Neuronal stem cell (in vitro differentiated cells): ENCODE measurements around the gene TUBA4B.

Experiments used
- DNase-seq: peaks from one replicate; pipeline ENCODE4 v3.0.0-alpha.2; 2013; ENCODE audit warnings: low spot score
- H2AFZ ChIP-seq: one replicate; pipeline ENCODE4 v1.6.1; 2013; ENCODE audit warnings: mild to moderate bottlenecking, low read length, inconsistent platforms
- H2AK5ac ChIP-seq: 2 replicates; pipeline ENCODE4 v1.6.1; 2013; ENCODE audit warnings: low read depth, mild to moderate bottlenecking, inconsistent platforms, low read length, moderate library complexity, mixed read lengths
- H2BK120ac ChIP-seq: 2 replicates; pipeline ENCODE4 v1.6.1; 2013; ENCODE audit warnings: low read depth, mild to moderate bottlenecking, inconsistent platforms, low read length, moderate library complexity, mixed read lengths
- H2BK12ac ChIP-seq: one replicate; pipeline ENCODE4 v1.6.1; 2013; ENCODE audit warnings: low read length, inconsistent platforms
- H2BK15ac ChIP-seq: 2 replicates; pipeline ENCODE4 v1.6.1; 2013; ENCODE audit warnings: mild to moderate bottlenecking, low read length, inconsistent platforms, mixed read lengths
- H2BK5ac ChIP-seq: one replicate; pipeline ENCODE4 v1.6.1; 2013; ENCODE audit warnings: inconsistent platforms, mild to moderate bottlenecking, low read length, moderate library complexity
- H3K14ac ChIP-seq: one replicate; pipeline ENCODE4 v1.6.1; 2013; ENCODE audit warnings: low read length, inconsistent platforms
- H3K18ac ChIP-seq: 2 replicates; pipeline ENCODE4 v1.6.1; 2013; ENCODE audit warnings: low read length, inconsistent platforms
- H3K23ac ChIP-seq: 2 replicates; pipeline ENCODE4 v1.6.1; 2013; ENCODE audit warnings: low read depth, mild to moderate bottlenecking, mixed read lengths, low read length, inconsistent platforms; ENCODE audit not compliant: poor library complexity
- H3K27ac ChIP-seq: replicated peaks from 3 replicates; pipeline ENCODE4 v1.5.1; 2013; ENCODE audit warnings: low read length, inconsistent platforms
- H3K27me3 ChIP-seq, 3 experiments: 2 replicates each; pipeline ENCODE4 v1.6.1; 2013; ENCODE audit warnings: low read length in 3 of 3, mild to moderate bottlenecking in 2 of 3, inconsistent platforms in 1 of 3, low read depth in 1 of 3, mixed read lengths in 1 of 3, moderate library complexity in 1 of 3; ENCODE audit not compliant: control insufficient read depth in 3 of 3, insufficient read depth in 3 of 3
- H3K36me3 ChIP-seq, 2 donors: replicated peaks in 1 of 2; 2 replicates each; pipeline ENCODE4 v1.6.1; 2013; ENCODE audit warnings: low read length in 2 of 2; ENCODE audit not compliant: control insufficient read depth in 2 of 2, insufficient read depth in 2 of 2
- H3K4ac ChIP-seq: 2 replicates; pipeline ENCODE4 v1.6.1; 2013; ENCODE audit warnings: inconsistent platforms, mild to moderate bottlenecking, low read length, moderate library complexity
- H3K4me1 ChIP-seq, 2 donors: 1 replicate in 1 of 2; 2 replicates in 1 of 2; pipeline ENCODE4 v1.6.1; 2013; ENCODE audit warnings: low read length in 2 of 2, low read depth in 1 of 2; ENCODE audit not compliant: control insufficient read depth in 2 of 2, insufficient read depth in 1 of 2
- H3K4me2 ChIP-seq: one replicate; pipeline ENCODE4 v1.6.1; 2013; ENCODE audit warnings: mild to moderate bottlenecking, low read length, inconsistent platforms; ENCODE audit not compliant: insufficient read depth, poor library complexity, severe bottlenecking
- H3K4me3 ChIP-seq, 2 donors: 2 replicates each; pipeline ENCODE4 v1.5.1; 2013; ENCODE audit warnings: low read length in 2 of 2, mild to moderate bottlenecking in 2 of 2, inconsistent platforms in 1 of 2, moderate library complexity in 1 of 2
- H3K79me1 ChIP-seq: one replicate; pipeline ENCODE4 v1.6.1; 2013; ENCODE audit warnings: low read depth, mild to moderate bottlenecking, inconsistent platforms, low read length, moderate library complexity
- H3K9ac ChIP-seq: one replicate; pipeline ENCODE4 v1.6.1; 2013; ENCODE audit warnings: mild to moderate bottlenecking, low read depth, low read length, inconsistent platforms; ENCODE audit not compliant: poor library complexity
- H3K9me3 ChIP-seq, 2 donors: replicated peaks in 1 of 2; 2 replicates each; pipeline versions ENCODE3 to v1.6.1; 2013; ENCODE audit warnings: low read length in 2 of 2, mild to moderate bottlenecking in 2 of 2, inconsistent platforms in 1 of 2, low read depth in 1 of 2, mixed read lengths in 1 of 2, moderate library complexity in 1 of 2; ENCODE audit not compliant: control insufficient read depth in 2 of 2, insufficient read depth in 1 of 2
- H4K8ac ChIP-seq: one replicate; pipeline ENCODE4 v1.6.1; 2013; ENCODE audit warnings: low read depth, mild to moderate bottlenecking, inconsistent platforms, low read length, moderate library complexity
- H4K91ac ChIP-seq: one replicate; pipeline ENCODE4 v1.6.1; 2013; ENCODE audit warnings: low read length, low read depth, mild to moderate bottlenecking, inconsistent platforms; ENCODE audit not compliant: poor library complexity
- WGBS, 2 donors: extraction: QIAGEN DNeasy Blood & Tissue Kit; methylation state at CpG; one replicate each; pipeline ENCODE4 v1.1.7; 2013; ENCODE audit warnings: missing lambda C conversion rate in 2 of 2, mixed read lengths in 1 of 2; ENCODE audit not compliant: insufficient read length in 2 of 2, insufficient replicate concordance in 1 of 2; ENCODE audit errors: extremely low coverage in 2 of 2; 5-methylcytosine and 5-hydroxymethylcytosine counted together

The TUBA4B gene

GRCh38 chr2:219209236-219210195 is 43.5 kb upstream of the TUBA4B start:
- no peak for DNase-seq
- no peaks in the 10 kb centered on the region for H3K27me3 ChIP-seq
- H3K79me1 ChIP-seq = no peaks in the 10 kb centered on the region
- no peak overlapping the region for H2BK12ac ChIP-seq
- H3K4me1 ChIP-seq = peaks cover 7 to 8% of the 10 kb centered on the region in 2 donors
- no peak overlapping the region for H2BK120ac ChIP-seq
- H3K14ac ChIP-seq = no peak overlapping the region
- no CpG with 5 or more reads among the region's 18 CpGs for WGBS, 2 donors
- H2BK5ac ChIP-seq = no peak overlapping the region
- H2BK15ac ChIP-seq = no peak overlapping the region
- H3K27ac ChIP-seq = no peak overlapping the region
- H3K4ac ChIP-seq = no peak overlapping the region
- H3K9me3 ChIP-seq = peaks cover 0 to 2% of the 10 kb centered on the region in 2 donors
- H2AFZ ChIP-seq = no peak overlapping the region
- no peak overlapping the region for H4K8ac ChIP-seq
- H3K4me2 ChIP-seq = no peak overlapping the region
- peak overlapping the region; percentile 24 for H3K9ac ChIP-seq
- no peak overlapping the region for H4K91ac ChIP-seq
- no peak overlapping the region for H3K4me3 ChIP-seq
- no peak overlapping the region for H3K18ac ChIP-seq
- H3K23ac ChIP-seq = no peak overlapping the region
- no peak overlapping the region for H2AK5ac ChIP-seq
- peaks cover 47 to 62% of the 10 kb centered on the region in 2 donors for H3K36me3 ChIP-seq

DNA sequence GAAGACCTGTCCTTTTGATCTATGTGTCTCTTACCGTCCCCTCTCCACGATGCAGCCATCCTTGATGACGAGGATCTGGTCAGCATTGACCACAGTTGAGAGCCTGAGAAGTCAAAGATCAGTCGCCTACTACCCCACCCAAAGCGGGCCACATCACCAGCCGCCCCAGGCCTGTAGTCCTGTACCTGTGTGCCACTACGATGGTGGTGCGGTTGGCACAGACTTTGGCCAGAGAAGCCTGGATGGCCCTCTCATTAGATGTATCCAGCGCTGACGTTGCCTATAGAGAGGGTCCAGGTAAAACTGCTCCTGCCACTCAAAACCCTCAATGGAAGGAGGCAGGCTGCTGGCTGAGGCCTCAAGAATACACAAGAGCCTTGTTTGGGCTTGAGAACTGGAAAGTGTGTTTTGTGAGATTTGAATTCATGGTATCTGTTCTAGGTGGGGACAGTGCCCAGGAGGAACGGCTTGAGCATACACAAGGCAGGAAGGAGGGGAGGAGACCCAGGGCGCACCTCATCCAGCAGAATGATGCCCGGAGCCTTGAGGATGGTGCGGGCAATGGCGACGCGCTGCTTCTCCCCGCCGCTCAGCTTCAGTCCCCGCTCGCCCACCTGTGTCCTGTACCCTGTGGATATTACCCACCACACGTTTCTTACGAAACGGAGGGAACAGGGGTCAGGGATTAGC is 42.7 kb upstream of the TUBA4B start:
- H3K27ac ChIP-seq = no peak overlapping the region
- WGBS, 2 donors = no CpG with 5 or more reads among the region's 24 CpGs
- H3K23ac ChIP-seq = no peak overlapping the region
- no peak overlapping the region for H3K4me3 ChIP-seq
- no peak overlapping the region for H3K14ac ChIP-seq
- H2AK5ac ChIP-seq = no peak overlapping the region
- no peaks in the 10 kb centered on the region for H3K79me1 ChIP-seq
- H3K27me3 ChIP-seq = no peaks in the 10 kb centered on the region
- H2BK5ac ChIP-seq = no peak overlapping the region
- H3K36me3 ChIP-seq = peaks cover 51 to 70% of the 10 kb centered on the region in 2 donors
- no peak overlapping the region for H3K4me2 ChIP-seq
- no peaks in the 10 kb centered on the region for H3K9me3 ChIP-seq
- H3K4ac ChIP-seq = no peak overlapping the region
- H4K91ac ChIP-seq = no peak overlapping the region
- no peak overlapping the region for H3K18ac ChIP-seq
- no peak overlapping the region for H3K9ac ChIP-seq
- no peak overlapping the region for H2BK120ac ChIP-seq
- H2BK12ac ChIP-seq = no peak overlapping the region
- no peak overlapping the region for H2AFZ ChIP-seq
- H4K8ac ChIP-seq = no peak overlapping the region
- no peak overlapping the region for H2BK15ac ChIP-seq
- H3K4me1 ChIP-seq = peaks cover 7 to 8% of the 10 kb centered on the region in 2 donors
- DNase-seq = no peak

DNA sequence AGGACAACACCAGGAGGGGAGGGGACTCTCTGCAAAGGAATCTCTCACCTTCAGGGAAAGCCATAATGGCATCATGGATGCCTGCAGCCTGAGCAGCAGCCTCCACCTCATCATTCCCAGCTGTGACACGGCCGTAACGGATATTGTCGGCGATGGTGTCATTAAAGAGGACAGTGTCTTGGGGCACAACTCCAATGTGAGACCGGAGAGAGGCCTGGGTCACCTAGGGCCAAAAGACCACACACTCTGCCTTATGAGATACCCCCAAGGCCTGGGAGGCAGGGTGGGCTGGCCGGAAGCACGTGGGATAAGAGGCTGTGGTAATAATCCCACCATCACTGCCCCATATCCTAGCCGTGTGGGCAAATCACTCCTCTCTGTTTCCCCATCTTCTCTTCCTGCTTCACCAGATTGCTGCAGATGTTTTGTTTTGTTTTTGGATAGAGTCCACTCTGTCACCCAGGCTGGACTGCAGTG is 42.1 kb upstream of the TUBA4B start:
- peaks cover 52 to 76% of the 10 kb centered on the region in 2 donors for H3K36me3 ChIP-seq

GRCh38 chr2:219213026-219213415 is 40.0 kb upstream of the TUBA4B start:
- Histone ChIP-seq H3K79me1 (no peaks in the 10 kb centered on the region), H3K23ac (no peak overlapping the region), H2BK15ac (no peak overlapping the region), H2BK5ac (no peak overlapping the region), H3K27ac (no peak overlapping the region), H4K91ac (no peak overlapping the region), H3K9me3 (no peaks in the 10 kb centered on the region), H3K36me3 (peaks cover 54 to 81% of the 10 kb centered on the region in 2 donors), H3K4ac (no peak overlapping the region), H4K8ac (no peak overlapping the region), H2AK5ac (no peak overlapping the region), H3K4me3 (no peak overlapping the region), H3K18ac (no peak overlapping the region), H3K9ac (peak overlapping the region; percentile 3), H3K4me1 (peaks cover 1 to 2% of the 10 kb centered on the region in 2 donors), H3K27me3 (no peaks in the 10 kb centered on the region), H3K14ac (no peak overlapping the region), H2AFZ (no peak overlapping the region), H2BK12ac (no peak overlapping the region), H2BK120ac (no peak overlapping the region), H3K4me2 (no peak overlapping the region)
- no CpG with 5 or more reads among the region's 8 CpGs for WGBS, 2 donors
- DNase-seq = no peak

More for the DNA sequence above, 42.1 kb upstream of the TUBA4B start:
- Histone ChIP-seq H3K27me3 (no peaks in the 10 kb centered on the region), H3K4me2 (no peak overlapping the region), H3K4me3 (no peak overlapping the region), H4K91ac (no peak overlapping the region), H2BK120ac (no peak overlapping the region), H3K18ac (no peak overlapping the region), H3K4me1 (peaks cover 7 to 8% of the 10 kb centered on the region in 2 donors), H3K9ac (no peak overlapping the region), H2BK5ac (no peak overlapping the region), H2AFZ (no peak overlapping the region), H2BK12ac (no peak overlapping the region), H4K8ac (no peak overlapping the region), H3K9me3 (no peaks in the 10 kb centered on the region), H3K79me1 (no peaks in the 10 kb centered on the region), H2AK5ac (no peak overlapping the region), H3K27ac (no peak overlapping the region), H3K23ac (no peak overlapping the region), H2BK15ac (no peak overlapping the region), H3K4ac (no peak overlapping the region), H3K14ac (no peak overlapping the region)
- no CpG with 5 or more reads among the region's 9 CpGs for WGBS, 2 donors
- no peak for DNase-seq
